ENCODE data around the gene SLC8A1. TPM values are rescaled to one million over a fixed set of nuclear protein-coding genes. Genes with fewer than 3 reads are reported as not detected.

The SLC8A1 gene
- total RNA-seq, 1 donor from 2014 or later: 6.0 TPM

- no peak for DNase-seq (ENCODE audit: low spot score)
- no peak for ATAC-seq
These were observed 168.6 kb downstream of the SLC8A1 start for GRCh38 chr2:40283111-40283909.

- ATAC-seq (no peak), DNase-seq (ENCODE audit: low spot score) (no peak)
These were observed 169.5 kb downstream of the SLC8A1 start for GRCh38 chr2:40282428-40282827.

DNA sequence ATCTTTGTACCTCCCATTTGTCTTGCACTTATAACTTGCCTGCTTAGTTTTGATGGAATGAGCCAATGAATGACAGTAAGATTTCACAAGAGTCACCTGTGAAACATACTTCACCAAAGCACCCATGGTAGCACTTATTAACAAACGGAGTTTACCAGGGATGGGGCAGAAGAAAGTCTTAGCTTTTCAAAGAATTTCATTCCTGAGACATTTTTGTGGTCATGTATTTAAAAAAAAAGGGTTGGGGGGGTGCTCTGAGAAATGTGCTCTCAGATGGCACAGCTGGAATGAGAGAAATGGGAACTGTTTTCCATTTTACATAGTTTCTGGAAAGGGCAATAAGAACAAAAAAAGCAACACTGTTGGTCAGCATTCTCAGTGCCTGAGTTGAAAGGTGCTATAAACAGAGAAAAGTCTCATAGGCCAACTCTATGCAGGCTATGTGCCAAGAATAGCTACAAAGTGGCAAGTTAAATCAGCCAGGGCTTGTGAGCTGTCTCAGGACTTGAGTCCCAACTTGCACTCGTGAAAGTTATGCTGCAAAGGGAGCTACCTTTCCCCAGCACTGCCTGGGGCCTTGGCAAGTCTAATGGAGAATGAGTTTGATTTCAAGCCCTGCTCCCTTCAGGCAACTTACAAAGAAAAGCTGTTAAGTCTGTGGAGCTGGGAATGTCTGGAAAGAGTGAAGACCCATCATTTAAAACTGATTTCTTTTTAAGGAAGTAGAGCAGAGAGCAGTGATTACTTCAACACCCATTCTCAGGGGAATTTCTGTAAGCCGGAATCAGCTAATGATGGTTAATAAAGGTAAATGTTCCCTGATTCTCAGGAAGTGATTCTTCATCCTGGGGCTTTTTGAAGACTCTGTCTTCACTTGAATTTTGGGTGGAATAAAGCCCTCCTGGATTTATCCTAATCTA, 170.6 kb downstream of the SLC8A1 start:
- ATAC-seq: no peak
- no peak for DNase-seq (ENCODE audit: low spot score)

GRCh38 chr2:40279482-40279881, 172.4 kb downstream of the SLC8A1 start:
- no peak for DNase-seq (ENCODE audit: low spot score)
- no peak for ATAC-seq

DNA sequence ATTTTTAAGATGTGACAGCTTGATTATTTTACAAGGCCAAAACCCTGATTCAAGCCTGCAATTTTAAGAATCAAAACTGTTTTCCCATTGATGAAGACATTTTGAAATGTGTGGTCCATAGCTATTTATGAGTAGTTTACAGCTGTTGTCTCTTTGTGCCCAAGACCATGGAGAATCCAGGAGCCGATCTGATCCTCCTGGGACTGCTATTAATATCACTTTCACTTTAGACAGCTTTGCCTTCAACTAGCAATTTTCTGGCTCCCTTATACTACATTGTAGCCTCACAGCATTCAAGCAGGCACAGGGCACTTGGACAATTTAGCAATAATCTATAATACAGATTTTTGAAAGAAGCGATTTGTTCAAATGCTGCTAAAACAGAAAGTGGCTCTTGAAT, 172.9 kb downstream of the SLC8A1 start:
- peak; percentile 29 for ATAC-seq

GRCh38 chr2:40276076-40276475, 175.8 kb downstream of the SLC8A1 start:
- ATAC-seq: no peak

More for the DNA sequence above, 172.9 kb downstream of the SLC8A1 start:
- no peak for DNase-seq (ENCODE audit: low spot score)

GRCh38 chr2:40274270-40274669, 177.6 kb downstream of the SLC8A1 start:
- ATAC-seq (no peak), DNase-seq (ENCODE audit: low spot score) (no peak)

More at GRCh38 chr2:40276076-40276475, 175.8 kb downstream of the SLC8A1 start:
- DNase-seq (ENCODE audit: low spot score): no peak

DNA sequence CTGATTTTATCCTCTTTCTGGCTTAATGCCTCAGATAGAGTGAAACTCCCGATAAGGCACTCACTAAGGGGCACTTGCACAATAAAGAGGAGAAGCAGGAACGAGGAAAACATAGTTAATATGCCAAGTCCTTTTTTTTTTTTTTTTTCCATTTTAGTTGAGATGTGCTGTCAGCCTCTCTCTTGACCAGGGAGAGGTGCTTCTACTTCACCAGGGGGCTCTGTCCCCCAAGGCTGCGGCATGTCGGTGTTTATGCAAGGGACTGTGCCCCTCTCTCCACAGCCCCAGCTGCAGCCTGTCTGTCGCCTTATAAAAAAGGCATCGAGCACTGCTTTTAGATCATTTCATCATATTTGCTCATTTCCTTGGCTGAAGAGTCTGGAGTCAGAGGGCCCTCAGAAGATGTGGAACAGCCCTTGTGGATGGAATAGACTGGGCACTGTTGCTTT, 178.1 kb downstream of the SLC8A1 start:
- no peak for ATAC-seq
- no peak for DNase-seq (ENCODE audit: low spot score)

- no peak for DNase-seq (ENCODE audit: low spot score)
- ATAC-seq: no peak
These were observed 180.8 kb downstream of the SLC8A1 start for GRCh38 chr2:40271094-40271493.

DNA sequence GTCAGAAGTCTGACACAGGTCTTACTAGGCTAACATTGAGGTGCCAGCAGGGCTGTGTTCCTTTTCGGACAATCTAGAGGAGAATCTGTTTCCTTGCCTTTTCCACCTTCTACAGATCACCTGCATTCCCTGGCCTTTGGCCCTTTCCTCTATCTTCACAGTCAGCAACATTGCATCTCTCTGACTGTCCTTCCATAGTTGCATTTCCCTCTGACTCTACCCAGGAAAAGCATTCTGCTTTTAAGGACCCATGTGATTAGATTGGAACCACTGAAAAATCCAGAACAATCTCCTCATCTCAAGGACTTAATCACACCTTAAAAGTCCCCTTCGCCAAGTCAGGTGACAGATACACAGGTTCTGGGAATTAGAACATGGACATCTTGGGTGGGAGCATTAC, 181.5 kb downstream of the SLC8A1 start:
- no peak for ATAC-seq
- DNase-seq (ENCODE audit: low spot score): no peak

- ATAC-seq (no peak), DNase-seq (ENCODE audit: low spot score) (no peak)
These were observed 183.3 kb downstream of the SLC8A1 start for GRCh38 chr2:40268566-40268965.

GRCh38 chr2:40266201-40266600, 185.7 kb downstream of the SLC8A1 start:
- no peak for DNase-seq (ENCODE audit: low spot score)
- ATAC-seq: no peak

DNA sequence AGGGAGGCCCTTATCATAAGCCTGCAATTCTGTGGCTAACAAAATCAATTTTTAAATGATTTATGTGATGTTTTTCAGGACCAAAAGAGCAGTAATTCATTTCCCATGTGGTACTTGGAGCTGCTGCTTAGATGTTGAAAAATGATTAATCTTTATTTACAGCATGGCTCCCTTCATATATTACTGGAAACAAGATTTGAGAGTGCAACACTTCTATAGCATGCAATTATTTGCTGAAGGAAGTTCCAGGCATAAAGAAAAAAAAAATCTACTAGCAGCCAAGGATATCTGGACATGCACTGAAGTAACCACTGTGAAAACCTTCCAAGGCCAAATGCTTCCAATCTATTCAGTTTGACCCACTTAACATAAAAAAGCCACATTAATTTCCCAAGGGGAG, 186.3 kb downstream of the SLC8A1 start:
- ATAC-seq: no peak
- DNase-seq (ENCODE audit: low spot score): no peak

DNA sequence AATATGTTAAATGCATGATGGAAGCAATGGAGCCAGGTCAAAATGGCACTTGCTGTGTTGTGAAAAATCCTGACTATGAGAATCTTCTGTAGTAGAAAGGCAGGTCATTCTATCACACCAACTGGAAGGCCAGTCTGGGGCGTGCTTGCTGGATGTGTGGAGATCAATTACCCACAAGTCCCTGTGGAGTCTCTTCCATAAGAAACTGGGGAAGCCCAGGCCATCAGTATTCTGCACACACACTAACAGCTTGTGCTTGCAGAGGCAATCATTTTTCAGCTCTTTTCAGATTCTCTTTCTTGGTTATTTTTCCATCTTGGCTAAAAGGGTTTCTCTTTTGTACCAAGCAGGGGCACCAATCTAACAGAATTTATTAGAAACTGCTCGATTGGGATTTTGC, 190.8 kb downstream of the SLC8A1 start:
- DNase-seq (ENCODE audit: low spot score) (no peak), ATAC-seq (no peak)

DNA sequence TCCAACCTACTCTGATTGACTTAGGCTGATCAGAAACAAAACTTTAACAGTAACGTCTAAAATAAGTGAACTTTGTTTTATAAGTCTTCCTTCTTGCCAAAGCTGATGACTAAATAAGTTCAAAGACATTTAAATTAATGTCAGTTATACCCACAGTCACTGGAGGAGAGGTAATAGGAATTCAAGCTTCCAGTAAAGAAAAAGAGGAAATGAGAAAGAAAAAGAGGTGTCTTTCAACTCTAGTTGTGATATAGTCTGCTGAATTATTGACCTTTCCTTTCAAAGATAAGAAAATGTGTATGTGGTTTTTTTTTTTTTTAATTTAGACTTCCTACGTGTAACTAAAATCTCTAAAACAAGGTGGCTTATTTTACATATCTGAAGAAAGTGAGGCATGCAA, 191.5 kb downstream of the SLC8A1 start:
- ATAC-seq: no peak
- DNase-seq (ENCODE audit: low spot score): no peak

DNA sequence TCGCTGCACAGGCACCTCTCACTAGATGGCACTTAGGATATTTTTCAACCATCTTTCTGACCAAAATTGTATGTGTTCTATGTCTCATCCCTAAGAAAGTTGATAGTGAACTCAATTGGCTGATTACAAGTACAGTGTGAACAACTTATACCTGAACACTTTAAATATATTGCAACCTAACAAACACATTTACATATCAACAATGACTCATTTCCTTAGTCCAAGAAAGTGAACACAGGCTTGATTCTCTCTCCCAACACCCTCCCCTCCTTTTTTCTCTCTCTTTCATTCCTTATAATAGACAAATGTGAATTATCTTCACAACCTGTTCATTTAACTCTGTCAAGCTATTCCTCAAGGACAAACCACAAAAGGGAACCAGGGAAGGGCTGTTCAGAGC, 192.0 kb downstream of the SLC8A1 start:
- DNase-seq (ENCODE audit: low spot score) (no peak), ATAC-seq (no peak)

GRCh38 chr2:40258135-40258457, 193.8 kb downstream of the SLC8A1 start:
- DNase-seq (ENCODE audit: low spot score) (no peak), ATAC-seq (no peak)

DNA sequence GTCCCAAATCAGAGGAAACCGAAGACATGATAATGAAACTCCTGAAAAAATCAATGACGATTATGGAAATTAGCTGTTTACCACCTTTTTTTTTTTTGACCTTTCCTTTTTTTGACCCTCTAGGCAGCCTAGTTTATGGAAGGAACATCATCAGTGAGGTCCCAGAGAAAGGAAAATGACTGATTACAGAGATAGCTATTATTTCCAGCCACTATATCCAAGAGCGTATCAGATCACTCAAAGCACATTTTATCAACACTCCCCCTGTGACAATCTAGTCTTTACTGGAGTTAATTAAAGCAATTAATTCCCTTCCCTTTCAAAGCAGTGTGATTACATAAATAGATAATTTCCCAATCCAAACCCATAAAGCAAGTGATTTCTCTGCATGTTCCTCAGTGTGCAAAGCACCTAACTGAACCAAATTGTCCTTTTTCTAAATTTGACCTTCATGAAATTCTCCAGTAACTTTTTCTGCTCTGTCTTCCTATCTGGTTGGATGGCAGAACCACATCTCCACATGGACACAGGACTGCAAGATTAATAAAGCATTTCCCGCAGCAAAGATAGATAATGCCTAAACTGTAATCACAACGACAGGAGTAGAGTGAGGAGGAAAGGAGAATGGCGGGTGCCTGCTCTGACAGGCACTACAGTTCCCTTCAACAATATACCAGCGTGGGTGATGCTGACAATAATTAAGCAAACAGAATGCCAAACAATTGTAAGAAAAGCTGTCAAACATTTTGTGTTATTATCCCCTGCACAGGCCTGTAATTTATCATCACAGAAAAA, 194.4 kb downstream of the SLC8A1 start:
- ATAC-seq: no peak
- no peak for DNase-seq (ENCODE audit: low spot score)

DNA sequence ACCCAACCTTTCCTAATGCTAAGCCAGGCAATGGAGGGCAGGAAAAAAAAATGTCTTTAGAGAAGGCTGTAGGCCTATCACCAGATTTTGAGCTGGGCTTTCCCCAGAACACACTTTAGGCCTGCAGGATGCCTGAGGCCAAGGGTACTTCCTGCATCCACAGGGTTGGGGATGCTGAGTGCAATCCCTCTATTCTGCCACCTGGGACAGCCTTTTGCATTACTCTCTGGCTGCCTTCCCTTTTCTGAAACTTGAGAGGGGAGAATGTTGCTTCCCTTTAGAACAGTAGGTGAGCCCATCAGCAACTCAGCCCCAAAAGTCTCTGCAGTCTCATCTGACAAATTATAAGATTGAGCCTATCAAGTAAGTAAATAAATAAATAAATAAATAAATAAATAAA, 195.2 kb downstream of the SLC8A1 start:
- DNase-seq (ENCODE audit: low spot score) (no peak), ATAC-seq (no peak)

DNA sequence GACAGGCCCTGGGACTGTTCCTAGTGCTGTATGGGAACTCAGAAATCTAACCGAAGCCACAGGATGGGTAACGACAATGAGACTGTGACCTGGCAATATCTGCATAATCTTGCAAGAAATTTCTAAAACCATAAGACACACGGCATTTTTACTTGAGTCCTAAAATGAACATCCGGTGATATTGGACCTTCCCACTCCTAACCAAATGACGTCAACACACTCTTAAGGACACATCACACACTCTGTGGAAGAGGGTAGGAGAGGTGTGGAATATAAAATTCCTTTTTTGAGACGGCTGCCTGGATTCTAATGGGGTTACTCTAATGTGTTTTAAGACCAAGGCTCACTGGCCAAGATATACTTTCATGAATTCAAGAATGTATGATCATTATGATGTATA, 195.9 kb downstream of the SLC8A1 start:
- DNase-seq (ENCODE audit: low spot score): no peak
- no peak for ATAC-seq

DNA sequence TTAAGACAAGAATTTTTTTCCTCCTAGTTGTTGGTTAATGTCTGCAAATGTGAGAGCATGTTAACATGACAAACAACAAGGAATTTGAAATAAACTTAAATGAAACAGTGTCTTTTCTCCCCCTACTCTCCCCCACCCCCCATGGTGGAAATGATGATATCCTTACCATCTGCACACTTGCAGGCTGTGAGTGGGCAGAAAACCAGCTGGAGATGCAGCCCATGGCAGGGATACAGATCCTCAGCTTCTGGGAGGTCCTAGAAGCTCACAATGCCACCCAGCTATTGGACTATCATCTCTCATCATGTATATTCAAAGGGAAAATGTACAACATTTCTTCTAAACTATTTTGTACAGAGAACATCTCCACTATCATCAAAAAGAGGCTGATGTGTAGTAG, 196.8 kb downstream of the SLC8A1 start:
- DNase-seq (ENCODE audit: low spot score) (no peak), ATAC-seq (no peak)
